ENCODE measurements around the gene CNNM3. TPM values are rescaled to one million over a fixed set of nuclear protein-coding genes. Genes with fewer than 3 reads are reported as not detected.
A peak's percentile ranks its signal among the peaks of the same experiment; 100 is the strongest.

Gene CNNM3
- total and polyA plus RNA-seq, 2 experiments from 2014 or later = 17.1 to 25.8 TPM

GRCh38 chr2:96832754-96833507 is 16.9 kb downstream of the CNNM3 start:
- Histone ChIP-seq H3K4me2 (peak overlapping the region; percentile 29), H3K9me3 (ENCODE audit: low read depth) (no peaks in the 10 kb centered on the region), H2AFZ (no peak overlapping the region), H3K9me2 (replicated peaks; ENCODE audit: insufficient read depth) (no peaks in the 10 kb centered on the region), H3K36me3 (replicated peaks; ENCODE audit: insufficient read depth, low read depth) (no peaks in the 10 kb centered on the region), H3K4me3 (no peak overlapping the region), H4K20me1 (ENCODE audit: insufficient read depth, poor library complexity, severe bottlenecking) (no peaks in the 10 kb centered on the region), H3K27me3 (no peaks in the 10 kb centered on the region), H3K4me1 (ENCODE audit: insufficient read depth) (peaks cover 11% of the 10 kb centered on the region), H3K27ac (peak overlapping the region; percentile 70), H3K79me2 (no peaks in the 10 kb centered on the region)
- TF ChIP-seq EZH2 (IDR thresholded peaks at IDR 0.05; ENCODE audit: borderline replicate concordance) = no peak
- no peak for TF ChIP-seq EZH2phosphoT487 (IDR thresholded peaks at IDR 0.05; ENCODE audit: low read depth, severe bottlenecking, unreplicated experiment)
- TF ChIP-seq CTCF (IDR thresholded peaks at IDR 0.05; ENCODE audit: poor library complexity) = no peak
- peak; percentile 66 for DNase-seq (ENCODE audit: low spot score)
- 45% methylated on average over 18 of the region's 18 CpGs for WGBS (ENCODE audit: low lambda C conversion rate, missing lambda C conversion rate)

- Histone ChIP-seq H4K20me1 (ENCODE audit: insufficient read depth, poor library complexity, severe bottlenecking) (no peaks in the 10 kb centered on the region), H3K79me2 (no peaks in the 10 kb centered on the region), H3K27ac (no peak overlapping the region), H3K36me3 (replicated peaks; ENCODE audit: insufficient read depth, low read depth) (no peaks in the 10 kb centered on the region), H3K9me2 (replicated peaks; ENCODE audit: insufficient read depth) (no peaks in the 10 kb centered on the region), H2AFZ (no peak overlapping the region), H3K9me3 (ENCODE audit: low read depth) (no peaks in the 10 kb centered on the region), H3K4me1 (ENCODE audit: insufficient read depth) (peaks cover 11% of the 10 kb centered on the region), H3K4me3 (no peak overlapping the region), H3K4me2 (no peak overlapping the region), H3K27me3 (no peaks in the 10 kb centered on the region)
- WGBS (ENCODE audit: low lambda C conversion rate, missing lambda C conversion rate) = 91% methylated on average over 4 of the region's 4 CpGs
- TF ChIP-seq CTCF (IDR thresholded peaks at IDR 0.05; ENCODE audit: poor library complexity) (no peak), EZH2phosphoT487 (IDR thresholded peaks at IDR 0.05; ENCODE audit: low read depth, severe bottlenecking, unreplicated experiment) (no peak), EZH2 (IDR thresholded peaks at IDR 0.05; ENCODE audit: borderline replicate concordance) (no peak)
- no peak for DNase-seq (ENCODE audit: low spot score)
Measured at GRCh38 chr2:96835830-96836229, 19.8 kb downstream of the CNNM3 start.

- WGBS (ENCODE audit: low lambda C conversion rate, missing lambda C conversion rate) = 73% methylated on average over 9 of the region's 9 CpGs
- Histone ChIP-seq H3K79me2 (no peaks in the 10 kb centered on the region), H3K9me2 (replicated peaks; ENCODE audit: insufficient read depth) (no peaks in the 10 kb centered on the region), H3K4me2 (no peak overlapping the region), H3K9me3 (ENCODE audit: low read depth) (no peaks in the 10 kb centered on the region), H3K4me1 (ENCODE audit: insufficient read depth) (peaks cover 8% of the 10 kb centered on the region), H4K20me1 (ENCODE audit: insufficient read depth, poor library complexity, severe bottlenecking) (no peaks in the 10 kb centered on the region), H3K27me3 (no peaks in the 10 kb centered on the region), H2AFZ (no peak overlapping the region), H3K4me3 (no peak overlapping the region), H3K36me3 (replicated peaks; ENCODE audit: insufficient read depth, low read depth) (no peaks in the 10 kb centered on the region), H3K27ac (no peak overlapping the region)
- DNase-seq (ENCODE audit: low spot score) = no peak
- no peak for TF ChIP-seq EZH2 (IDR thresholded peaks at IDR 0.05; ENCODE audit: borderline replicate concordance)
- TF ChIP-seq EZH2phosphoT487 (IDR thresholded peaks at IDR 0.05; ENCODE audit: low read depth, severe bottlenecking, unreplicated experiment) = no peak
- no peak for TF ChIP-seq CTCF (IDR thresholded peaks at IDR 0.05; ENCODE audit: poor library complexity)
Measured at GRCh38 chr2:96837575-96837974, 21.5 kb downstream of the CNNM3 start.

Measured in hepatocyte (in vitro differentiated cells).